Panc1 (cell line): ENCODE results near the gene CALB2. TPM values are rescaled to one million over a fixed set of nuclear protein-coding genes. Genes with fewer than 3 reads are reported as not detected.

Source experiments
- ATAC-seq: fragments of 200-7000 bp; cut with Tn5 transposase; 2 replicates; pipeline ENCODE4 v1.9.1; 2020; ENCODE audit warnings: mild to moderate bottlenecking, moderate library complexity
- BruUV-seq: library from RNA; stranded (reverse); fragments of 400-500 nt; replicated peaks from 2 replicates; lab custom pipeline; 2021; lab: Mats Ljungman, UMichigan
- CTCF ChIA-PET: fragments of 300-600 bp; sonication (Branson Sonifier 250); formaldehyde crosslinking; loops from one replicate; lab custom pipeline; 2022; ENCODE audit warnings: antibody characterized with exemption; lab: Charles Lee
- POLR2A ChIA-PET: fragments of 300-600 bp; sonication (Branson Sonifier 250); formaldehyde crosslinking; loops from one replicate; lab custom pipeline; 2022; ENCODE audit warnings: antibody characterized with exemption; lab: Charles Lee
- DNase-seq: peaks from one replicate; pipeline ENCODE4 v3.0.0-alpha.2; 2010; ENCODE audit warnings: low read depth, low spot score
- H3K27ac ChIP-seq: 2 replicates; pipeline ENCODE4 v1.5.1; 2011; ENCODE audit warnings: mild to moderate bottlenecking, low read length, inconsistent platforms
- H3K27me3 ChIP-seq: fragments of 200-500 bp; sonication (Bioruptor generic); 2 replicates; pipeline ENCODE4 v1.6.0; 2014; ENCODE audit warnings: low read length, inconsistent platforms; ENCODE audit not compliant: control insufficient read depth, insufficient read depth
- H3K36me3 ChIP-seq: fragments of 200-500 bp; sonication (Bioruptor generic); 2 replicates; pipeline ENCODE4 v1.5.1; 2014; ENCODE audit warnings: inconsistent platforms, mild to moderate bottlenecking, low read length, moderate library complexity; ENCODE audit not compliant: control insufficient read depth, insufficient read depth
- H3K4me1 ChIP-seq: 2 replicates; pipeline ENCODE4 v1.5.1; 2011; ENCODE audit warnings: inconsistent platforms, mild to moderate bottlenecking, low read length, moderate library complexity; ENCODE audit not compliant: control insufficient read depth, insufficient read depth
- H3K4me3 ChIP-seq, 2 experiments: 2 replicates each; pipeline ENCODE4 v1.5.1; 2011 to 2012; ENCODE audit warnings: low read depth in 2 of 2, low read length in 2 of 2, mild to moderate bottlenecking in 2 of 2, inconsistent platforms in 1 of 2, moderate library complexity in 1 of 2
- H3K9me3 ChIP-seq: fragments of 200-500 bp; sonication (Bioruptor generic); 2 replicates; pipeline ENCODE4 v1.5.1; 2014; ENCODE audit warnings: low read depth, mild to moderate bottlenecking, inconsistent platforms, low read length, moderate library complexity; ENCODE audit not compliant: control insufficient read depth, insufficient read depth
- POLR2AphosphoS5 ChIP-seq: IDR thresholded peaks from 2 replicates; pipeline ENCODE4 v1.6.1; 2012; ENCODE audit warnings: mild to moderate bottlenecking, low read depth, low read length, moderate library complexity
- SIN3A ChIP-seq: IDR thresholded peaks from 2 replicates; pipeline ENCODE4 v1.6.1; 2012; ENCODE audit warnings: low read depth, mild to moderate bottlenecking, low read length, moderate library complexity, borderline replicate concordance; ENCODE audit not compliant: insufficient read depth
- TCF7L2 ChIP-seq: IDR thresholded peaks from 2 replicates; pipeline ENCODE4 v1.6.1; 2011; ENCODE audit warnings: mild to moderate bottlenecking, low read depth, low read length, inconsistent platforms
- in situ Hi-C: cut with HindIII; loops from 2 replicates; pipeline ENCODE4 v1.10.0; 2016; ENCODE audit warnings: low sequenced_read_pairs, low pct_unique_long_range_greater_than_20kb
- intact Hi-C: fragments of 100-400 bp; cut with micrococcal nuclease; formaldehyde crosslinking; loops from one replicate; pipeline ENCODE4 v1.10.0; 2022; ENCODE audit not compliant: unreplicated experiment
- total RNA-seq: library from RNA; stranded (reverse); gene quantifications from one replicate; pipeline ENCODE4 v1.2.1, GENCODE V29; 2021; ENCODE audit not compliant: unreplicated experiment
- TF ChIP-seq, protein P1 (sequence below), 2 experiments: IDR thresholded peaks; 2 replicates each; pipeline ENCODE4 v1.6.1; 2011 to 2012; ENCODE audit warnings: low read depth in 2 of 2, control low read depth in 1 of 2, low read length in 1 of 2, mild to moderate bottlenecking in 1 of 2, moderate library complexity in 1 of 2; ENCODE audit not compliant: insufficient read depth in 1 of 2
- TF ChIP-seq, protein P2 (sequence below): fragments of 450-650 bp; IDR thresholded peaks from 2 replicates; pipeline ENCODE4 v1.5.1; 2017; ENCODE audit warnings: mild to moderate bottlenecking

CALB2 gene
- total RNA-seq, 1 experiment from 2014 or later, result 0.59 TPM

DNA sequence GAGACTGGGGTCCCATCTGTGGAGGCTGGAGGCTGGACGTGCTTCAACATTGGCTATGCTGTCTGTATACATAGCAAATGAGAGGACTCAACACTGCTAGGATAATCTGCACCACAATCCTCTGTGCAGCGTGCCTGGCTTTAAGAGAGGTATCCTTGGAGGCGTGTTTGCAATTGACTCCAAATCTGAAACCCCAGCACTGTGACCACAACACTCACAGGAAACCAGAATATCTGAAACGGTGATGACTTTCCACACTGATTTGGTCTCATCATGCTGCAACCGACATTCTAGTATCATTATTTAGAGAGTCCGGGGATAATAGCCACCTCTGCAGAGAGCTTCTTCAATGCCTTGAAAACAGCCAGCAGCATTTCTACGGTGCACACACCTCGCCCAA lies 48.2 kb downstream of the CALB2 start:
- H3K36me3 ChIP-seq, result no peaks in the 10 kb centered on the region
- no peaks in the 10 kb centered on the region for H3K4me1 ChIP-seq
- no peaks in the 10 kb centered on the region; the same call in 1 of the 2 replicates for H3K27me3 ChIP-seq
- ChIA-PET CTCF (no interaction called here), POLR2A (no interaction called here)
- ATAC-seq, result no peak
- no peak for DNase-seq
- no peak overlapping the region for H3K27ac ChIP-seq
- no peak overlapping the region for H3K4me3 ChIP-seq
- intact Hi-C loops, result no loop called here
- TF ChIP-seq TCF7L2 (no peak), POLR2AphosphoS5 (no peak), SIN3A (no peak)
- TF ChIP-seq, protein P1, sequence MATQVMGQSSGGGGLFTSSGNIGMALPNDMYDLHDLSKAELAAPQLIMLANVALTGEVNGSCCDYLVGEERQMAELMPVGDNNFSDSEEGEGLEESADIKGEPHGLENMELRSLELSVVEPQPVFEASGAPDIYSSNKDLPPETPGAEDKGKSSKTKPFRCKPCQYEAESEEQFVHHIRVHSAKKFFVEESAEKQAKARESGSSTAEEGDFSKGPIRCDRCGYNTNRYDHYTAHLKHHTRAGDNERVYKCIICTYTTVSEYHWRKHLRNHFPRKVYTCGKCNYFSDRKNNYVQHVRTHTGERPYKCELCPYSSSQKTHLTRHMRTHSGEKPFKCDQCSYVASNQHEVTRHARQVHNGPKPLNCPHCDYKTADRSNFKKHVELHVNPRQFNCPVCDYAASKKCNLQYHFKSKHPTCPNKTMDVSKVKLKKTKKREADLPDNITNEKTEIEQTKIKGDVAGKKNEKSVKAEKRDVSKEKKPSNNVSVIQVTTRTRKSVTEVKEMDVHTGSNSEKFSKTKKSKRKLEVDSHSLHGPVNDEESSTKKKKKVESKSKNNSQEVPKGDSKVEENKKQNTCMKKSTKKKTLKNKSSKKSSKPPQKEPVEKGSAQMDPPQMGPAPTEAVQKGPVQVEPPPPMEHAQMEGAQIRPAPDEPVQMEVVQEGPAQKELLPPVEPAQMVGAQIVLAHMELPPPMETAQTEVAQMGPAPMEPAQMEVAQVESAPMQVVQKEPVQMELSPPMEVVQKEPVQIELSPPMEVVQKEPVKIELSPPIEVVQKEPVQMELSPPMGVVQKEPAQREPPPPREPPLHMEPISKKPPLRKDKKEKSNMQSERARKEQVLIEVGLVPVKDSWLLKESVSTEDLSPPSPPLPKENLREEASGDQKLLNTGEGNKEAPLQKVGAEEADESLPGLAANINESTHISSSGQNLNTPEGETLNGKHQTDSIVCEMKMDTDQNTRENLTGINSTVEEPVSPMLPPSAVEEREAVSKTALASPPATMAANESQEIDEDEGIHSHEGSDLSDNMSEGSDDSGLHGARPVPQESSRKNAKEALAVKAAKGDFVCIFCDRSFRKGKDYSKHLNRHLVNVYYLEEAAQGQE (IDR thresholded peaks at IDR 0.05; ENCODE audit: insufficient read depth in 1 of 2, low read depth in 2 of 2, low read length in 1 of 2), result no peak
- TF ChIP-seq, protein P2, sequence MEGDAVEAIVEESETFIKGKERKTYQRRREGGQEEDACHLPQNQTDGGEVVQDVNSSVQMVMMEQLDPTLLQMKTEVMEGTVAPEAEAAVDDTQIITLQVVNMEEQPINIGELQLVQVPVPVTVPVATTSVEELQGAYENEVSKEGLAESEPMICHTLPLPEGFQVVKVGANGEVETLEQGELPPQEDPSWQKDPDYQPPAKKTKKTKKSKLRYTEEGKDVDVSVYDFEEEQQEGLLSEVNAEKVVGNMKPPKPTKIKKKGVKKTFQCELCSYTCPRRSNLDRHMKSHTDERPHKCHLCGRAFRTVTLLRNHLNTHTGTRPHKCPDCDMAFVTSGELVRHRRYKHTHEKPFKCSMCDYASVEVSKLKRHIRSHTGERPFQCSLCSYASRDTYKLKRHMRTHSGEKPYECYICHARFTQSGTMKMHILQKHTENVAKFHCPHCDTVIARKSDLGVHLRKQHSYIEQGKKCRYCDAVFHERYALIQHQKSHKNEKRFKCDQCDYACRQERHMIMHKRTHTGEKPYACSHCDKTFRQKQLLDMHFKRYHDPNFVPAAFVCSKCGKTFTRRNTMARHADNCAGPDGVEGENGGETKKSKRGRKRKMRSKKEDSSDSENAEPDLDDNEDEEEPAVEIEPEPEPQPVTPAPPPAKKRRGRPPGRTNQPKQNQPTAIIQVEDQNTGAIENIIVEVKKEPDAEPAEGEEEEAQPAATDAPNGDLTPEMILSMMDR, result no peak
- H3K9me3 ChIP-seq, result no peaks in the 10 kb centered on the region
- BruUV-seq, result no TSS peak
- in situ Hi-C loops, result no loop called here

- CTCF ChIA-PET, result no interaction called here
- no peaks in the 10 kb centered on the region; the same call in 1 of the 2 replicates for H3K4me1 ChIP-seq
Measured at GRCh38 chr16:71407731-71408130, 49.2 kb downstream of the CALB2 start.

More at GRCh38 chr16:71407731-71408130, 49.2 kb downstream of the CALB2 start:
- ATAC-seq (no peak), DNase-seq (no peak)
- TF ChIP-seq SIN3A (no peak), POLR2AphosphoS5 (no peak), TCF7L2 (no peak)
- TF ChIP-seq, protein P2, result no peak
- TF ChIP-seq, protein P1 (IDR thresholded peaks at IDR 0.05; ENCODE audit: insufficient read depth in 1 of 2, low read depth in 2 of 2, low read length in 1 of 2), result no peak
- intact Hi-C loops (no loop called here), in situ Hi-C loops (no loop called here)
- H3K9me3 ChIP-seq, result no peaks in the 10 kb centered on the region
- POLR2A ChIA-PET, result no interaction called here
- no TSS peak for BruUV-seq
- no peak overlapping the region for H3K4me3 ChIP-seq
- H3K27me3 ChIP-seq, result no peaks in the 10 kb centered on the region; the same call in 1 of the 2 replicates
- no peaks in the 10 kb centered on the region for H3K36me3 ChIP-seq
- H3K27ac ChIP-seq, result no peak overlapping the region
